B cell (primary cell): Measurements from ENCODE around the gene CPM. TPM values are rescaled to one million over a fixed set of nuclear protein-coding genes. Genes with fewer than 3 reads are reported as not detected.

Experiments
- ATAC-seq: fragments of 200-7000 bp; cut with Tn5 transposase; one replicate; pipeline ENCODE4 v1.10.0; 2021; ENCODE audit warnings: low read depth, mild to moderate bottlenecking, moderate number of reproducible peaks, moderate library complexity
- CTCF ChIA-PET: fragments of 350-600 bp; sonication (Branson Sonifier 250); formaldehyde crosslinking; loops from one replicate; lab custom pipeline; 2021; ENCODE audit warnings: antibody characterized with exemption, inconsistent platforms; lab: Charles Lee
- POLR2A ChIA-PET: fragments of 350-600 bp; sonication (Branson Sonifier 250); formaldehyde crosslinking; loops from one replicate; lab custom pipeline; 2021; ENCODE audit warnings: antibody characterized with exemption; lab: Charles Lee
- DNase-seq: peaks from one replicate; pipeline ENCODE4 v3.0.0; 2013
- H2AFZ ChIP-seq: 2 replicates; pipeline ENCODE4 v1.6.1; 2012; ENCODE audit warnings: mild to moderate bottlenecking, low read depth, low read length; ENCODE audit not compliant: insufficient read depth, poor library complexity, severe bottlenecking
- H3K27ac ChIP-seq, 2 donors: 1 replicate in 1 of 2; 2 replicates in 1 of 2; pipeline ENCODE4 v1.5.1; 2012 to 2013; ENCODE audit warnings: low read length in 2 of 2, mild to moderate bottlenecking in 2 of 2, moderate library complexity in 1 of 2
- H3K27me3 ChIP-seq, 4 experiments: fragments of 200-600 bp in 1 of 4; sonication (generic) in 1 of 4; replicated peaks in 1 of 4; 1 replicate in 2 of 4; 2 replicates in 2 of 4; pipeline versions ENCODE4 v1.6.1 to v1.7.0; 2013 to 2016; ENCODE audit warnings: low read length in 3 of 4, mild to moderate bottlenecking in 2 of 4, mixed read lengths in 1 of 4, moderate library complexity in 1 of 4; ENCODE audit not compliant: insufficient read depth in 4 of 4, control insufficient read depth in 3 of 4; ENCODE audit errors: control extremely low read depth in 1 of 4
- H3K36me3 ChIP-seq, 2 experiments: replicated peaks in 1 of 2; 1 replicate in 1 of 2; 2 replicates in 1 of 2; pipeline versions ENCODE4 v1.6.1 to v1.7.1; 2013; ENCODE audit warnings: low read length in 1 of 2; ENCODE audit not compliant: insufficient read depth in 2 of 2, control insufficient read depth in 1 of 2; ENCODE audit errors: control extremely low read depth in 1 of 2, extremely low read depth in 1 of 2
- H3K4me1 ChIP-seq, 2 donors: fragments of 200-600 bp in 1 of 2; sonication (generic) in 1 of 2; 1 replicate in 1 of 2; 2 replicates in 1 of 2; pipeline versions ENCODE4 v1.5.1 to v1.6.1; 2013 to 2017; ENCODE audit warnings: low read length in 2 of 2; ENCODE audit not compliant: control insufficient read depth in 2 of 2, insufficient read depth in 2 of 2
- H3K4me2 ChIP-seq: replicated peaks from 2 replicates; pipeline ENCODE3; 2012; ENCODE audit warnings: mild to moderate bottlenecking, low read depth, low read length; ENCODE audit not compliant: poor library complexity, severe bottlenecking
- H3K4me3 ChIP-seq, 5 experiments: fragments of 200-600 bp in 1 of 5; sonication (generic) in 1 of 5; 1 replicate in 3 of 5; 2 replicates in 2 of 5; pipeline versions ENCODE4 v1.5.1 to v1.7.0; 2011 to 2016; ENCODE audit warnings: low read length in 4 of 5, mild to moderate bottlenecking in 4 of 5, low read depth in 2 of 5, control low read depth in 1 of 5, moderate library complexity in 1 of 5; ENCODE audit not compliant: insufficient read depth in 1 of 5; ENCODE audit errors: control extremely low read depth in 1 of 5, extremely low read depth in 1 of 5
- H3K79me2 ChIP-seq: fragments of 200-600 bp; sonication (generic); one replicate; pipeline ENCODE4 v1.6.0; 2016; ENCODE audit warnings: low read length; ENCODE audit not compliant: control insufficient read depth, insufficient read depth
- H3K9ac ChIP-seq: fragments of 200-600 bp; sonication (generic); 2 replicates; pipeline ENCODE4 v1.6.1; 2017; ENCODE audit warnings: mild to moderate bottlenecking, low read length, moderate library complexity
- H3K9me3 ChIP-seq, 3 donors: one replicate each; pipeline versions ENCODE4 v1.6.1 to v1.7.1; 2013; ENCODE audit warnings: low read length in 2 of 3; ENCODE audit not compliant: control insufficient read depth in 2 of 3, insufficient read depth in 1 of 3; ENCODE audit errors: control extremely low read depth in 1 of 3
- H4K20me1 ChIP-seq: 2 replicates; pipeline ENCODE4 v1.6.0; 2012; ENCODE audit warnings: mild to moderate bottlenecking, low read length; ENCODE audit not compliant: insufficient read depth, control insufficient read depth, poor library complexity, severe bottlenecking
- H3K27ac Mint-ChIP-seq: one replicate; pipeline ENCODE4 v1.8.0; 2021; ENCODE audit warnings: mixed read lengths
- H3K27me3 Mint-ChIP-seq: one replicate; pipeline ENCODE4 v1.8.0; 2021; ENCODE audit warnings: mixed read lengths
- H3K4me1 Mint-ChIP-seq: one replicate; pipeline ENCODE4 v1.8.0; 2021; ENCODE audit warnings: mixed read lengths
- H3K4me3 Mint-ChIP-seq: one replicate; pipeline ENCODE4 v1.8.0; 2021; ENCODE audit warnings: mixed read lengths
- H3K9me3 Mint-ChIP-seq: one replicate; pipeline ENCODE4 v1.8.0; 2022; ENCODE audit warnings: mixed read lengths; ENCODE audit not compliant: insufficient read depth
- CTCF ChIP-seq: fragments of 200-600 bp; IDR thresholded peaks from one replicate; pipeline ENCODE4 v1.8.0; 2022; ENCODE audit warnings: antibody characterized with exemption, mild to moderate bottlenecking
- EZH2 ChIP-seq: IDR thresholded peaks from 2 replicates; pipeline ENCODE4 v1.6.1; 2012; ENCODE audit warnings: borderline replicate concordance, low read depth, mild to moderate bottlenecking, moderate library complexity, low read length; ENCODE audit not compliant: insufficient read depth, poor library complexity, severe bottlenecking
- WGBS: methylation state at CpG from one replicate; pipeline ENCODE4 v1.1.5; 2013; ENCODE audit warnings: missing lambda C conversion rate; ENCODE audit not compliant: insufficient coverage; 5-methylcytosine and 5-hydroxymethylcytosine counted together
- intact Hi-C: fragments of 100-400 bp; cut with micrococcal nuclease; formaldehyde crosslinking; loops from one replicate; pipeline ENCODE4 v1.10.0; 2022
- polyA plus RNA-seq: library from polyadenylated mRNA; depleted of rRNA; stranded (reverse); fragments of >200 nt; gene quantifications from 2 replicates; pipeline ENCODE4 v1.2.3, GENCODE V29; 2012
- total RNA-seq, 2 donors: library from RNA; stranded (reverse); fragments of 120-200 nt in 1 of 2; gene quantifications; 1 replicate in 1 of 2; 2 replicates in 1 of 2; pipeline versions ENCODE4 v1.2.3 to v1.2.4, GENCODE V29; 2013 to 2022

Gene CPM
- total and polyA plus RNA-seq, 2 donors (not counting 1 experiment from before 2014, with no cell fraction given), result 1.2 to 5.0 TPM

DNA sequence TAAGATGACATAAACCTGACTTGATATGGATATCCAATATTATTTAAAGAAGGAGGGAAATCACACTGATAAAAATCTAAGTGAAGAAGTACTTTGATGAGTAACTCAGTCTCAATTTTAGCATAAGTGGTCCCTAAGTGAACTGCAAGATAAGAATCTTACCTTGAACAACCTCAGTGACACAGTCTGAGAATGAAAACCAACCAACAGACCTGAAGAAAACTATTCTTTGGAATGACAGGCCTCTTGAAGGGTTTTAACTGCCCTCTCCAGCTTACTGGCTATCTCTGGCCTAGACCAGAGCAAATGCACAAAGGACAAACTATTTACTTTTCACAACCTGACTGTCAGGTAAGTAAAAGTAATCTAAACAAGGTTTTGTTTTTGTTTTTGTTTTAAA, 44.7 kb downstream of the CPM start:
- H3K9ac ChIP-seq, result no peak overlapping the region
- H3K4me2 ChIP-seq, result no peak overlapping the region
- no peak overlapping the region for H2AFZ ChIP-seq
- peaks cover 12 to 16% of the 10 kb centered on the region in 2 donors for H3K4me1 ChIP-seq
- H3K36me3 ChIP-seq, result no peaks in the 10 kb centered on the region
- H3K27me3 Mint-ChIP-seq, result no peaks in the 10 kb centered on the region
- ATAC-seq (no peak), DNase-seq (no peak)
- peaks cover 16% of the 10 kb centered on the region for H3K4me1 Mint-ChIP-seq
- POLR2A ChIA-PET, result no interaction called here
- H4K20me1 ChIP-seq, result no peaks in the 10 kb centered on the region
- intact Hi-C loops, result no loop called here
- no peaks in the 10 kb centered on the region for H3K9me3 ChIP-seq
- TF ChIP-seq EZH2 (no peak), CTCF (no peak)
- CTCF ChIA-PET, result interaction anchor here (1.4 to 1.5 kb wide), 2 partner anchors 9 to 20 kb away, joined by 3 read pairs; no protein-coding TSS in a partner anchor
- H3K27ac Mint-ChIP-seq, result no peak overlapping the region
- H3K79me2 ChIP-seq, result peaks cover 8% of the 10 kb centered on the region
- H3K4me3 ChIP-seq, result no peak overlapping the region
- H3K27me3 ChIP-seq, result no peaks in the 10 kb centered on the region
- H3K9me3 Mint-ChIP-seq, result no peaks in the 10 kb centered on the region
- H3K27ac ChIP-seq, result no peak overlapping the region
- no peak overlapping the region for H3K4me3 Mint-ChIP-seq

- no peak overlapping the region for H2AFZ ChIP-seq
- H3K9me3 ChIP-seq, result no peaks in the 10 kb centered on the region
- H3K4me3 Mint-ChIP-seq, result no peak overlapping the region
- H3K79me2 ChIP-seq, result peaks cover 8% of the 10 kb centered on the region
- H3K4me1 Mint-ChIP-seq, result peaks cover 16% of the 10 kb centered on the region
- no peak overlapping the region for H3K4me3 ChIP-seq
- H3K9ac ChIP-seq, result no peak overlapping the region
- no peaks in the 10 kb centered on the region for H3K27me3 ChIP-seq
- no peaks in the 10 kb centered on the region for H3K36me3 ChIP-seq
- DNase-seq (no peak), ATAC-seq (no peak)
- ChIA-PET CTCF (interaction anchor here (1.4 to 1.5 kb wide), 2 partner anchors 10 to 20 kb away, joined by 3 read pairs; no protein-coding TSS in a partner anchor), POLR2A (no interaction called here)
- H3K27ac ChIP-seq, result no peak overlapping the region
- no peaks in the 10 kb centered on the region for H4K20me1 ChIP-seq
- H3K27me3 Mint-ChIP-seq, result no peaks in the 10 kb centered on the region
- TF ChIP-seq EZH2 (no peak), CTCF (no peak)
- no peak overlapping the region for H3K4me2 ChIP-seq
- peaks cover 12 to 16% of the 10 kb centered on the region in 2 donors for H3K4me1 ChIP-seq
- WGBS, result 88% methylated on average over 1 of the region's 1 CpG
- intact Hi-C loops, result no loop called here
- H3K27ac Mint-ChIP-seq, result no peak overlapping the region
- H3K9me3 Mint-ChIP-seq, result no peaks in the 10 kb centered on the region
Measured at GRCh38 chr12:68887641-68888040, 45.3 kb downstream of the CPM start.
